ENCODE measurements around the gene MAMDC2.
"Not testable (repeated sequence)": the region's sequence is repeated elsewhere in the genome, so short reads cannot be mapped to it uniquely, and the experiment has no call there.

Gene MAMDC2

GRCh38 chr9:70228611-70229010 is 185.0 kb downstream of the MAMDC2 start:
- no peak for DNase-seq (ENCODE audit: insufficient read length)
- no peak for TF ChIP-seq TAF1 (IDR thresholded peaks at IDR 0.05; ENCODE audit: borderline replicate concordance, low read depth, low read length)
- TF ChIP-seq POLR2AphosphoS5 (IDR thresholded peaks at IDR 0.05; ENCODE audit: low read depth, low read length), result no peak
- TF ChIP-seq POLR2A (IDR thresholded peaks at IDR 0.05; ENCODE audit: low read depth, low read length), result no peak
- no peak for FAIRE-seq

- no peak for FAIRE-seq
- DNase-seq (ENCODE audit: insufficient read length), result no peak
These were observed 185.4 kb downstream of the MAMDC2 start for GRCh38 chr9:70229026-70229425.

GRCh38 chr9:70229579-70229978 is 185.9 kb downstream of the MAMDC2 start:
- DNase-seq (ENCODE audit: insufficient read length), result no peak
- no peak for FAIRE-seq
- TF ChIP-seq POLR2A (IDR thresholded peaks at IDR 0.05; ENCODE audit: low read depth, low read length) (no peak), TAF1 (IDR thresholded peaks at IDR 0.05; ENCODE audit: borderline replicate concordance, low read depth, low read length) (no peak), POLR2AphosphoS5 (IDR thresholded peaks at IDR 0.05; ENCODE audit: low read depth, low read length) (no peak)

More at GRCh38 chr9:70229026-70229425, 185.4 kb downstream of the MAMDC2 start:
- TF ChIP-seq TAF1 (IDR thresholded peaks at IDR 0.05; ENCODE audit: borderline replicate concordance, low read depth, low read length) (no peak), POLR2AphosphoS5 (IDR thresholded peaks at IDR 0.05; ENCODE audit: low read depth, low read length) (no peak), POLR2A (IDR thresholded peaks at IDR 0.05; ENCODE audit: low read depth, low read length) (no peak)

GRCh38 chr9:70232476-70232875 is 188.8 kb downstream of the MAMDC2 start:
- FAIRE-seq (no peak), DNase-seq (ENCODE audit: insufficient read length) (no peak)
- no peak for TF ChIP-seq TAF1 (IDR thresholded peaks at IDR 0.05; ENCODE audit: borderline replicate concordance, low read depth, low read length)
- TF ChIP-seq POLR2AphosphoS5 (IDR thresholded peaks at IDR 0.05; ENCODE audit: low read depth, low read length), result no peak

GRCh38 chr9:70234208-70234607 is 190.6 kb downstream of the MAMDC2 start:
- FAIRE-seq, result not testable (repeated sequence)

GRCh38 chr9:70245952-70246351 is 202.3 kb downstream of the MAMDC2 start:
- not testable (repeated sequence) for DNase-seq (ENCODE audit: insufficient read length); FAIRE-seq

More at GRCh38 chr9:70234208-70234607, 190.6 kb downstream of the MAMDC2 start:
- not testable (repeated sequence) for DNase-seq (ENCODE audit: insufficient read length)

- FAIRE-seq (no peak), DNase-seq (ENCODE audit: insufficient read length) (no peak)
- TF ChIP-seq TAF1 (IDR thresholded peaks at IDR 0.05; ENCODE audit: borderline replicate concordance, low read depth, low read length) (no peak), POLR2A (IDR thresholded peaks at IDR 0.05; ENCODE audit: low read depth, low read length) (no peak), POLR2AphosphoS5 (IDR thresholded peaks at IDR 0.05; ENCODE audit: low read depth, low read length) (no peak)
These were observed 206.6 kb downstream of the MAMDC2 start for GRCh38 chr9:70250221-70250620.

GRCh38 chr9:70255486-70255885 is 211.8 kb downstream of the MAMDC2 start:
- FAIRE-seq (no peak), DNase-seq (ENCODE audit: insufficient read length) (no peak)
- no peak for TF ChIP-seq TAF1 (IDR thresholded peaks at IDR 0.05; ENCODE audit: borderline replicate concordance, low read depth, low read length)
- TF ChIP-seq POLR2AphosphoS5 (IDR thresholded peaks at IDR 0.05; ENCODE audit: low read depth, low read length), result no peak
- TF ChIP-seq POLR2A (IDR thresholded peaks at IDR 0.05; ENCODE audit: low read depth, low read length), result no peak

GRCh38 chr9:70256123-70256551 is 212.5 kb downstream of the MAMDC2 start:
- FAIRE-seq (no peak), DNase-seq (ENCODE audit: insufficient read length) (no peak)
- TF ChIP-seq TAF1 (IDR thresholded peaks at IDR 0.05; ENCODE audit: borderline replicate concordance, low read depth, low read length), result no peak
- TF ChIP-seq POLR2A (IDR thresholded peaks at IDR 0.05; ENCODE audit: low read depth, low read length), result no peak
- TF ChIP-seq POLR2AphosphoS5 (IDR thresholded peaks at IDR 0.05; ENCODE audit: low read depth, low read length), result no peak

GRCh38 chr9:70257502-70257901 is 213.9 kb downstream of the MAMDC2 start:
- no peak for FAIRE-seq
- no peak for DNase-seq (ENCODE audit: insufficient read length)
- no peak for TF ChIP-seq POLR2A (IDR thresholded peaks at IDR 0.05; ENCODE audit: low read depth, low read length)
- no peak for TF ChIP-seq TAF1 (IDR thresholded peaks at IDR 0.05; ENCODE audit: borderline replicate concordance, low read depth, low read length)
- no peak for TF ChIP-seq POLR2AphosphoS5 (IDR thresholded peaks at IDR 0.05; ENCODE audit: low read depth, low read length)

- TF ChIP-seq POLR2AphosphoS5 (IDR thresholded peaks at IDR 0.05; ENCODE audit: low read depth, low read length) (no peak), TAF1 (IDR thresholded peaks at IDR 0.05; ENCODE audit: borderline replicate concordance, low read depth, low read length) (no peak), POLR2A (IDR thresholded peaks at IDR 0.05; ENCODE audit: low read depth, low read length) (no peak)
- peak; percentile 66 for FAIRE-seq
- peak; percentile 1 for DNase-seq (ENCODE audit: insufficient read length)
These were observed 214.5 kb downstream of the MAMDC2 start for GRCh38 chr9:70257991-70258691.

GRCh38 chr9:70258692-70259511 is 215.3 kb downstream of the MAMDC2 start, which contains the start of gene SMC5:
TSS of gene SMC5 (plus strand) at chr9:70258978. CDS start at chr9:70259079, 101 bp downstream.
- peak; percentile 100 for FAIRE-seq
- peak; percentile 97 for TF ChIP-seq POLR2A (IDR thresholded peaks at IDR 0.05; ENCODE audit: low read depth, low read length)
- TF ChIP-seq TAF1 (IDR thresholded peaks at IDR 0.05; ENCODE audit: borderline replicate concordance, low read depth, low read length), result peak; percentile 92
- peak; percentile 95 for TF ChIP-seq POLR2AphosphoS5 (IDR thresholded peaks at IDR 0.05; ENCODE audit: low read depth, low read length)

More at GRCh38 chr9:70258692-70259511, 215.3 kb downstream of the MAMDC2 start, which contains the start of gene SMC5:
- DNase-seq (ENCODE audit: insufficient read length), result peak; percentile 74

All from GM12892 (cell line).